Type B pancreatic cell (in vitro differentiated cells): ENCODE data around the gene NCBP1. TPM values are rescaled to one million over a fixed set of nuclear protein-coding genes. Genes with fewer than 3 reads are reported as not detected.

Experiments used
- DNase-seq: peaks from one replicate; pipeline ENCODE4 v3.0.0; 2021; ENCODE audit warnings: mixed read lengths; ENCODE audit not compliant: unreplicated experiment; ENCODE audit errors: extremely low spot score
- H3K27ac Mint-ChIP-seq: 2 replicates; pipeline ENCODE4 v1.8.0; 2021; ENCODE audit warnings: mild to moderate bottlenecking, mixed read lengths
- H3K27me3 Mint-ChIP-seq: 2 replicates; pipeline ENCODE4 v1.8.0; 2021; ENCODE audit warnings: mixed read lengths
- H3K36me3 Mint-ChIP-seq: 2 replicates; pipeline ENCODE4 v1.8.0; 2021; ENCODE audit warnings: mixed read lengths
- H3K4me1 Mint-ChIP-seq: one replicate; pipeline ENCODE4 v1.8.0; 2021; ENCODE audit warnings: mixed read lengths; ENCODE audit not compliant: unreplicated experiment
- H3K4me3 Mint-ChIP-seq: 2 replicates; pipeline ENCODE4 v1.8.0; 2021; ENCODE audit warnings: mild to moderate bottlenecking, mixed read lengths
- H3K9me3 Mint-ChIP-seq: 2 replicates; pipeline ENCODE4 v1.8.0; 2021; ENCODE audit warnings: mixed read lengths
- CTCF ChIP-seq: fragments of 200-600 bp; sonication (generic); conservative IDR thresholded peaks from 2 replicates; pipeline ENCODE4 v1.5.0; 2021; ENCODE audit warnings: antibody characterized with exemption, mild to moderate bottlenecking
- total RNA-seq: library from RNA; stranded (reverse); gene quantifications from 2 replicates; pipeline ENCODE4 v1.2.1, GENCODE V29; 2021; ENCODE audit warnings: low replicate concordance

The NCBP1 gene
- total RNA-seq, 1 donor from 2014 or later = 41.8 TPM

GRCh38 chr9:97670586-97670985 is 37.0 kb downstream of the NCBP1 start:
- Mint-ChIP-seq H3K4me1 (no peaks in the 10 kb centered on the region), H3K27ac (no peak overlapping the region), H3K4me3 (no peak overlapping the region), H3K9me3 (no peaks in the 10 kb centered on the region), H3K27me3 (no peaks in the 10 kb centered on the region), H3K36me3 (peaks cover 41% of the 10 kb centered on the region)
- no peak for TF ChIP-seq CTCF
- DNase-seq = no peak

DNA sequence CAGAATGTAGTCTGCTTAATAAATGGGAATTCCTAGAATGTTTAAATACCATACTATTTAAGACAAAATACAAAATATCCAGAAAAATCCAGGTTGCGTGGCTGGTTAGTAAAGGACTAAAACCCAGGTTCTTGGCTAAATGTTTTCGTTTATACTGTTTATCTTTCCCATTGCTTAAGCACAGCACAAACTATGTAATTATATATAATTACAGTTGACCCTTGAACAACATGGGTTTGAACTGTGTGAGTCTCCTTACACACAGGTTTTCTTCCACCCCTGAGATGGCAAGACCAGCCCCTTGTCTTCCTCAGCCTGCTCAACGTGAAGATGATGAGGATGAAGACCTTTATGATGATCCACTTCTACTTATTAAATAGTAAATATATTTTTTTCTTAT is 38.8 kb downstream of the NCBP1 start:
- Mint-ChIP-seq H3K4me1 (no peaks in the 10 kb centered on the region), H3K4me3 (no peak overlapping the region), H3K36me3 (peaks cover 34% of the 10 kb centered on the region), H3K9me3 (no peaks in the 10 kb centered on the region), H3K27ac (no peak overlapping the region), H3K27me3 (no peaks in the 10 kb centered on the region)
- TF ChIP-seq CTCF = no peak
- no peak for DNase-seq

DNA sequence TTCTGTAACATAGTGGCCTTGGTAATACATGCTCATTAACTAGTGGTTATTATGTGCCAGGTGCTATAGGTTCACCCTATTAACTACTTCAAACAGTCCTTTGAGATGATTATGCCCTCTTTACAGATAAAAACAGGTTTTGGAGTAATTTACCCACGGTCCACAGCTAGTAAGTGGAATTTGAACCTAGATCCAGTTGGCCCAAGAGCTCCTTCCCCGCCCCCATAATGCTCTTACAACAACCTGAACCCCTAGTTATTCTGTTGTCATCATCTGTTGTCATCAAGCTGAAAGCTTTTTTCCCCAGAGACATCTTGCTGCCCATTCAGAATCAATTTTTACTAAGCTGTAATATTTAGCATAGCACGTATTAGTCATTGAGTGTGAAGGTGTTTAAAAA is 40.3 kb downstream of the NCBP1 start:
- no peak for DNase-seq
- H3K27me3 Mint-ChIP-seq = no peaks in the 10 kb centered on the region
- no peaks in the 10 kb centered on the region for H3K4me1 Mint-ChIP-seq
- no peaks in the 10 kb centered on the region for H3K9me3 Mint-ChIP-seq
- no peak overlapping the region for H3K27ac Mint-ChIP-seq
- no peak for TF ChIP-seq CTCF
- peaks cover 38% of the 10 kb centered on the region for H3K36me3 Mint-ChIP-seq
- no peak overlapping the region for H3K4me3 Mint-ChIP-seq

- Mint-ChIP-seq H3K9me3 (no peaks in the 10 kb centered on the region), H3K27me3 (no peaks in the 10 kb centered on the region), H3K4me1 (no peaks in the 10 kb centered on the region), H3K4me3 (no peak overlapping the region), H3K36me3 (peaks cover 34% of the 10 kb centered on the region), H3K27ac (no peak overlapping the region)
- no peak for TF ChIP-seq CTCF
- no peak for DNase-seq
These were observed 42.0 kb downstream of the NCBP1 start for GRCh38 chr9:97675655-97676054.

GRCh38 chr9:97682242-97682641 is 48.6 kb downstream of the NCBP1 start:
- H3K9me3 Mint-ChIP-seq = no peaks in the 10 kb centered on the region
- TF ChIP-seq CTCF = no peak
- peaks cover 26% of the 10 kb centered on the region for H3K36me3 Mint-ChIP-seq
- DNase-seq = no peak
- peaks cover 4% of the 10 kb centered on the region for H3K4me1 Mint-ChIP-seq
- H3K4me3 Mint-ChIP-seq = no peak overlapping the region
- no peaks in the 10 kb centered on the region for H3K27me3 Mint-ChIP-seq
- no peak overlapping the region for H3K27ac Mint-ChIP-seq

- TF ChIP-seq CTCF = no peak
- Mint-ChIP-seq H3K4me1 (peaks cover 2% of the 10 kb centered on the region), H3K36me3 (peaks cover 28% of the 10 kb centered on the region), H3K4me3 (peak overlapping the region; percentile 7), H3K27ac (peak overlapping the region; percentile 61), H3K27me3 (no peaks in the 10 kb centered on the region), H3K9me3 (no peaks in the 10 kb centered on the region)
- no peak for DNase-seq
These were observed 55.0 kb downstream of the NCBP1 start for GRCh38 chr9:97688654-97689053.
